SU-DHL-6 (cell line): ENCODE results near the gene LEKR1.

ENCODE experiments used
- H2AFZ ChIP-seq: fragments of 200-600 bp; sonication (generic); 2 replicates; pipeline ENCODE4 v1.6.1; 2014; ENCODE audit warnings: low read depth, mild to moderate bottlenecking, moderate library complexity, mixed read lengths, antibody characterized with exemption, low read length; ENCODE audit not compliant: severe bottlenecking
- H3F3A ChIP-seq: fragments of 200-600 bp; shearing (Covaris generic); 2 replicates; pipeline ENCODE4 v1.6.0; 2016; ENCODE audit warnings: antibody characterized with exemption, mild to moderate bottlenecking; ENCODE audit not compliant: insufficient read depth
- H3K27ac ChIP-seq: fragments of 200-600 bp; sonication (generic); 2 replicates; pipeline ENCODE4 v1.5.1; 2016; ENCODE audit warnings: low read depth, mild to moderate bottlenecking, low read length, moderate library complexity, mixed read lengths
- H3K27me3 ChIP-seq: fragments of 200-600 bp; sonication (generic), shearing (Covaris generic); 2 replicates; pipeline ENCODE4 v1.6.0; 2014; ENCODE audit warnings: mild to moderate bottlenecking, low read length
- H3K36me3 ChIP-seq: fragments of 200-600 bp; sonication (generic); 2 replicates; pipeline ENCODE4 v1.6.1; 2014; ENCODE audit warnings: mild to moderate bottlenecking, low read length, mixed read lengths
- H3K4me2 ChIP-seq: fragments of 300-600, 200-600 bp; shearing (Covaris generic), sonication (generic); 2 replicates; pipeline ENCODE4 v1.6.0; 2014; ENCODE audit warnings: low read length, low read depth, mild to moderate bottlenecking; ENCODE audit not compliant: poor library complexity, severe bottlenecking
- H3K4me3 ChIP-seq: fragments of 200-600 bp; sonication (generic); 2 replicates; pipeline ENCODE4 v1.5.1; 2014; ENCODE audit warnings: antibody characterized with exemption, low read length, mild to moderate bottlenecking, mixed read lengths; ENCODE audit not compliant: insufficient read depth, poor library complexity, severe bottlenecking
- H3K79me2 ChIP-seq: fragments of 200-600 bp; sonication (generic); 2 replicates; pipeline ENCODE4 v1.6.1; 2014; ENCODE audit warnings: mild to moderate bottlenecking, low read length, moderate library complexity; ENCODE audit not compliant: insufficient read depth
- H3K9ac ChIP-seq: fragments of 200-600 bp; sonication (generic); 2 replicates; pipeline ENCODE4 v1.7.0; 2014; ENCODE audit warnings: mild to moderate bottlenecking, low read length
- H3K9me2 ChIP-seq: fragments of 200-600 bp; sonication (generic); replicated peaks from 2 replicates; pipeline ENCODE4 v1.6.1; 2014; ENCODE audit warnings: low read length; ENCODE audit not compliant: insufficient read depth
- H3K9me3 ChIP-seq: fragments of 200-600 bp; sonication (generic); 2 replicates; pipeline ENCODE4 v1.6.1; 2014; ENCODE audit warnings: low read length, mixed read lengths; ENCODE audit not compliant: insufficient read depth
- H4K20me1 ChIP-seq: fragments of 200-600 bp; sonication (generic); 2 replicates; pipeline ENCODE4 v1.6.1; 2014; ENCODE audit warnings: low read depth, mild to moderate bottlenecking, antibody characterized with exemption, low read length, moderate library complexity, mixed read lengths
- CTCF ChIP-seq: fragments of 200-600 bp; sonication (generic); IDR thresholded peaks from one replicate; pipeline ENCODE4 v1.5.1; 2017; ENCODE audit warnings: antibody characterized with exemption, mild to moderate bottlenecking, low read length, moderate library complexity; ENCODE audit not compliant: insufficient read depth, poor library complexity, severe bottlenecking
- EZH2phosphoT487 ChIP-seq: fragments of 200-600 bp; sonication (generic), shearing (Covaris generic); conservative IDR thresholded peaks from 2 replicates; pipeline ENCODE4 v1.6.1; 2018; ENCODE audit warnings: mild to moderate bottlenecking, antibody characterized with exemption, low read length, moderate library complexity, mixed read lengths

The LEKR1 gene

GRCh38 chr3:156862338-156862737, 36.2 kb downstream of the LEKR1 start:
- TF ChIP-seq EZH2phosphoT487: no peak
- no peak for TF ChIP-seq CTCF
- no peak overlapping the region for H2AFZ ChIP-seq
- no peaks in the 10 kb centered on the region for H3K9me2 ChIP-seq

GRCh38 chr3:156865732-156866131, 39.6 kb downstream of the LEKR1 start:
- Histone ChIP-seq H3K79me2 (no peaks in the 10 kb centered on the region), H3K36me3 (no peaks in the 10 kb centered on the region), H2AFZ (no peak overlapping the region), H3K9ac (no peak overlapping the region), H3K4me3 (no peak overlapping the region), H3K27ac (no peak overlapping the region), H3K9me3 (no peaks in the 10 kb centered on the region), H3K27me3 (no peaks in the 10 kb centered on the region), H3K9me2 (no peaks in the 10 kb centered on the region), H4K20me1 (no peaks in the 10 kb centered on the region), H3F3A (no peaks in the 10 kb centered on the region), H3K4me2 (no peak overlapping the region)
- TF ChIP-seq CTCF: no peak
- TF ChIP-seq EZH2phosphoT487: no peak

More at GRCh38 chr3:156862338-156862737, 36.2 kb downstream of the LEKR1 start:
- H3K4me2 ChIP-seq: no peak overlapping the region
- no peak overlapping the region for H3K27ac ChIP-seq
- no peaks in the 10 kb centered on the region for H3F3A ChIP-seq
- no peaks in the 10 kb centered on the region for H3K27me3 ChIP-seq
- no peaks in the 10 kb centered on the region for H3K36me3 ChIP-seq
- H3K9ac ChIP-seq: no peak overlapping the region
- no peaks in the 10 kb centered on the region for H3K9me3 ChIP-seq
- H3K4me3 ChIP-seq: no peak overlapping the region
- no peaks in the 10 kb centered on the region for H3K79me2 ChIP-seq
- no peaks in the 10 kb centered on the region for H4K20me1 ChIP-seq

GRCh38 chr3:156867174-156867573, 41.0 kb downstream of the LEKR1 start:
- Histone ChIP-seq H3K9ac (no peak overlapping the region), H3K4me2 (no peak overlapping the region), H3F3A (no peaks in the 10 kb centered on the region), H3K9me3 (no peaks in the 10 kb centered on the region), H3K4me3 (no peak overlapping the region), H4K20me1 (no peaks in the 10 kb centered on the region), H3K9me2 (no peaks in the 10 kb centered on the region), H3K36me3 (no peaks in the 10 kb centered on the region), H2AFZ (no peak overlapping the region), H3K27ac (no peak overlapping the region), H3K79me2 (no peaks in the 10 kb centered on the region), H3K27me3 (no peaks in the 10 kb centered on the region)
- TF ChIP-seq CTCF: no peak
- TF ChIP-seq EZH2phosphoT487: no peak
